C4-2B (cell line): Measurements from ENCODE around the gene UROS.

Experiments
- CTCF ChIP-seq: fragments of 450-650 bp; conservative IDR thresholded peaks from 2 replicates; pipeline ENCODE4 v1.5.1; 2017; ENCODE audit warnings: mild to moderate bottlenecking
- ZFX ChIP-seq: fragments of 450-650 bp; IDR thresholded peaks from 2 replicates; pipeline ENCODE4 v1.6.1; 2017

- TF ChIP-seq CTCF (no peak), ZFX (no peak)
These were observed 65.3 kb downstream of the UROS start for GRCh38 chr10:125757742-125758141.
